HL-60/S4 treated with phorbol 12-myristate 13-acetate at 8.2 ng/mL for 4 days and 3 days (cell line): ENCODE measurements around the gene CXorf51A.
"Not testable (repeated sequence)": the region's sequence is repeated elsewhere in the genome, so short reads cannot be mapped to it uniquely, and the experiment has no call there.

Experiments
- in situ Hi-C: fragments of 300-500 bp; cut with MboI; formaldehyde crosslinking; loops from 2 replicates; pipeline ENCODE4 v1.15.0; 2022; ENCODE audit warnings: low sequenced_read_pairs

The CXorf51A gene

GRCh38 chrX:146814644-146815043, at the start of gene CXorf51A:
Gene CXorf51A (minus strand): TSS chrX:146814744. CDS start chrX:146814723, 21 bp downstream.
- in situ Hi-C loops, result not testable (repeated sequence)

- in situ Hi-C loops, result no loop called here
Measured at GRCh38 chrX:146863566-146863965, 49.0 kb upstream of the CXorf51A start.

- in situ Hi-C loops, result no loop called here
Measured at GRCh38 chrX:146854281-146854680, 39.7 kb upstream of the CXorf51A start.

- in situ Hi-C loops, result no loop called here
Measured at GRCh38 chrX:146831994-146832393, 17.4 kb upstream of the CXorf51A start.

- in situ Hi-C loops, result not testable (repeated sequence)
Measured at GRCh38 chrX:146809471-146809870, 5.1 kb downstream of the CXorf51A start, which contains the start of gene CXorf51B. Gene CXorf51B (plus strand): TSS chrX:146809771. CDS start chrX:146809792, 21 bp downstream.
